AG04449 (cell line): ENCODE results near the gene ENAH.

Experiments used
- CTCF ChIA-PET: fragments of 350-600 bp; formaldehyde crosslinking; extraction: SDS; loops from one replicate; lab custom pipeline; 2021; ENCODE audit warnings: antibody characterized with exemption; lab: Yijun Ruan, JAX
- POLR2A ChIA-PET: fragments of 400-600, 350-600 bp; formaldehyde crosslinking; extraction: SDS; loops from one replicate; lab custom pipeline; 2020; ENCODE audit warnings: antibody characterized with exemption, inconsistent platforms; lab: Yijun Ruan, JAX
- DNase-seq: peaks from one replicate; pipeline ENCODE4 v3.0.0-alpha.2; 2010; ENCODE audit warnings: low read depth, low spot score
- H3K4me3 ChIP-seq: 2 replicates; pipeline ENCODE4 v1.5.1; 2011; ENCODE audit warnings: low read depth, mild to moderate bottlenecking, control low read depth, low read length
- CTCF ChIP-seq: IDR thresholded peaks from one replicate; pipeline ENCODE4 v1.5.1; 2011; ENCODE audit warnings: mild to moderate bottlenecking, moderate library complexity, low read length, control low read depth, inconsistent platforms; ENCODE audit not compliant: insufficient read depth; ENCODE audit errors: missing control alignments

The ENAH gene

GRCh38 chr1:225653463-225654276 is 747 bp upstream of the ENAH start:
- DNase-seq = peak; percentile 17
- TF ChIP-seq CTCF = no peak
- H3K4me3 ChIP-seq = peak overlapping the region; percentile 85
- ChIA-PET CTCF (interaction anchor here (2.1 kb wide), 1 partner anchor 119 kb away, joined by 19 read pairs; no protein-coding TSS in a partner anchor), POLR2A (interaction anchor here (1.2 to 3.2 kb wide), 4 partner anchors 9 to 124 kb away, joined by 5 to 13 read pairs (median 8); partner anchors contain the start of gene SRP9)

GRCh38 chr1:225651872-225652728 is 823 bp downstream of the ENAH start:
- CTCF ChIA-PET = interaction anchor here (1.3 to 2.1 kb wide), 2 partner anchors 121 to 126 kb away, joined by 3 to 19 read pairs; partner anchors contain the start of gene SRP9
- no peak for TF ChIP-seq CTCF
- DNase-seq = no peak

GRCh38 chr1:225651376-225651871 is 1.5 kb downstream of the ENAH start:
- ChIA-PET POLR2A (interaction anchor here (0.8 kb wide), 1 partner anchor 85 kb away, joined by 3 read pairs; no protein-coding TSS in a partner anchor), CTCF (interaction anchor here (1.3 to 2.1 kb wide), 2 partner anchors 121 to 126 kb away, joined by 3 to 19 read pairs; partner anchors contain the start of gene SRP9)
- TF ChIP-seq CTCF = no peak
- no peak for DNase-seq
- H3K4me3 ChIP-seq = peak overlapping the region; percentile 85

More at GRCh38 chr1:225651872-225652728, 823 bp downstream of the ENAH start:
- POLR2A ChIA-PET = interaction anchor here (0.5 to 3.2 kb wide), 7 partner anchors 42 to 231 kb away, joined by 3 to 13 read pairs (median 4); partner anchors contain the start of gene SRP9
- H3K4me3 ChIP-seq = peak overlapping the region; percentile 85

GRCh38 chr1:225650179-225650578 is 2.7 kb downstream of the ENAH start:
- no peak for TF ChIP-seq CTCF
- no peak for DNase-seq
- ChIA-PET CTCF (interaction anchor here (1.2 kb wide), 1 partner anchor 117 kb away, joined by 3 read pairs; no protein-coding TSS in a partner anchor), POLR2A (no interaction called here)
- H3K4me3 ChIP-seq = peak overlapping the region; percentile 42

GRCh38 chr1:225645194-225645895 is 7.6 kb downstream of the ENAH start:
- no peak for DNase-seq
- TF ChIP-seq CTCF = no peak
- ChIA-PET CTCF (interaction anchor here (1.3 kb wide), 1 partner anchor 132 kb away, joined by 4 read pairs; the partner anchor contains the start of gene SRP9), POLR2A (interaction anchor here (0.6 kb wide), 1 partner anchor 55 kb away, joined by 3 read pairs; no protein-coding TSS in a partner anchor)
- no peak overlapping the region for H3K4me3 ChIP-seq
